Stimulated activated CD4-positive, alpha-beta T cell treated with anti-CD3 and anti-CD28 coated beads, Interleukin-4, amount 100 ng/mL, for 1 hour (primary cell): ENCODE measurements around the gene FAM53B.
"Not testable (repeated sequence)": the region's sequence is repeated elsewhere in the genome, so short reads cannot be mapped to it uniquely, and the experiment has no call there.

Source experiments
- DNase-seq: peaks from one replicate; pipeline ENCODE4 v3.0.0-alpha.2; 2020

FAM53B gene, protein sequence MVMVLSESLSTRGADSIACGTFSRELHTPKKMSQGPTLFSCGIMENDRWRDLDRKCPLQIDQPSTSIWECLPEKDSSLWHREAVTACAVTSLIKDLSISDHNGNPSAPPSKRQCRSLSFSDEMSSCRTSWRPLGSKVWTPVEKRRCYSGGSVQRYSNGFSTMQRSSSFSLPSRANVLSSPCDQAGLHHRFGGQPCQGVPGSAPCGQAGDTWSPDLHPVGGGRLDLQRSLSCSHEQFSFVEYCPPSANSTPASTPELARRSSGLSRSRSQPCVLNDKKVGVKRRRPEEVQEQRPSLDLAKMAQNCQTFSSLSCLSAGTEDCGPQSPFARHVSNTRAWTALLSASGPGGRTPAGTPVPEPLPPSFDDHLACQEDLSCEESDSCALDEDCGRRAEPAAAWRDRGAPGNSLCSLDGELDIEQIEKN

DNA sequence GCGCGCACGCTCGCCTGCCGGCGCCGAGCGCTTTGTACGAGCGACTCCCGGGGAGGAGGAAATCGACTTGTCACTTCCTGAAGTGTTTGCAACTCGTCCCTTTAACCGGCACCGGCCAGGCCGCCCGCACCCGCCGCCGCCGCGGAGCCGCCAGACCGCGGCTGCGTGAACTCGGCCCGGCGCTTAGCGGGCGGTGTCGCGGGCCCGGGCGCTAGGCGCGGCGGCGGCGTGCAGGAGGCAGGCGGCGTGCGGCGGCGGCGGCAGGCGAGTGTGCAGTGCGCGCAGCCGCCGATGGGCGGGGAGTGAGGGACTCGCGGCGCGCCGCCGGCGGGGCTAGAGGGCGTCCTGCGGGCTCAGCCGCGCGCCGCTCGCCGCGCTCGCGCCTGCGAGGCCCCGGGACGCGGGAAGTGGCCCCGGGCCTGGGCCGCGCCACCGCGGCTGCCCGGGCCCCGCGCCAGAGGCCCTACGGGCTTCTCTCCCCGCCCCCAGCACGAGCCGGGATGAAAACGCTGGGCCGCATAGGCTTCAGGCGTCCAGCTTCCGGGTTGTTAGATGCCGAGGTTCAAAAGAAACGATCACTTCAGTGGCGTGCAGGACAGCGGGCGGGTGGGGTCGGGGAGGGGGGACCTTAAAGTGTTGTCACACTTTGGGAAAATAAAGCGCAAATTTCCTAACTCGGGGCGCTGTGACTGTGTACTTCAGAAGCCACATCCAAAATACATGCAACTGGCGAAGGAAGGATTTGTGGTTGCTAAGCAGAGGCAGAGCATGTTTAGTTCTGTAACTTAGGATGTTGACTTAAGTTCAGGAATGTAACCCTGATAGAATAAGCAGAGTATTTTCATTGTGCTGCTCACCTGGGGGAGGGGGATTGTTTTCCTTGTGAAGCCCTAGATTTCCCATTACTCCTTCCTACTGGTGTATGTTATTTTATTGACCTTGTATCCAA, at the start of gene FAM53B:
Gene FAM53B (minus strand): TSS at position 277 of the 949 bp plus-strand sequence. CDS start 37,665 bp downstream, outside the sequence.
- peak; percentile 84 for DNase-seq

DNA sequence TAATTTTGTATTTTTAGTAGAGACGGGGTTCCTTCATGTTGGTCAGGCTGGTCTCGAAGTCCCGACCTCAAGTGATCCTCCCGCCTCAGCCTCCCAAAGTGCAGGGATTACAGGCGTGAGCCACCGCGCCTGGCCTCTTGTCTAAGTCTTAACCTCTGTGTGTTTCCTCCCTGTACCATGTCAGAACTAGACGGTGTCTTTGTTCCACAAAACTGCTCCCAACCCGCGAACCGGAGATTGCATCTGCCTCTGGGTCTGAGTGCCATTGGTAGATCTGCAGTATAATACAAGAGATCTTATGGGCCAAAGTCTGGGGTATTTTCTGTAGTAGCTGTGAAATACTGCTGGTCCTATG, 48.8 kb upstream of the FAM53B start:
- no peak for DNase-seq

DNA sequence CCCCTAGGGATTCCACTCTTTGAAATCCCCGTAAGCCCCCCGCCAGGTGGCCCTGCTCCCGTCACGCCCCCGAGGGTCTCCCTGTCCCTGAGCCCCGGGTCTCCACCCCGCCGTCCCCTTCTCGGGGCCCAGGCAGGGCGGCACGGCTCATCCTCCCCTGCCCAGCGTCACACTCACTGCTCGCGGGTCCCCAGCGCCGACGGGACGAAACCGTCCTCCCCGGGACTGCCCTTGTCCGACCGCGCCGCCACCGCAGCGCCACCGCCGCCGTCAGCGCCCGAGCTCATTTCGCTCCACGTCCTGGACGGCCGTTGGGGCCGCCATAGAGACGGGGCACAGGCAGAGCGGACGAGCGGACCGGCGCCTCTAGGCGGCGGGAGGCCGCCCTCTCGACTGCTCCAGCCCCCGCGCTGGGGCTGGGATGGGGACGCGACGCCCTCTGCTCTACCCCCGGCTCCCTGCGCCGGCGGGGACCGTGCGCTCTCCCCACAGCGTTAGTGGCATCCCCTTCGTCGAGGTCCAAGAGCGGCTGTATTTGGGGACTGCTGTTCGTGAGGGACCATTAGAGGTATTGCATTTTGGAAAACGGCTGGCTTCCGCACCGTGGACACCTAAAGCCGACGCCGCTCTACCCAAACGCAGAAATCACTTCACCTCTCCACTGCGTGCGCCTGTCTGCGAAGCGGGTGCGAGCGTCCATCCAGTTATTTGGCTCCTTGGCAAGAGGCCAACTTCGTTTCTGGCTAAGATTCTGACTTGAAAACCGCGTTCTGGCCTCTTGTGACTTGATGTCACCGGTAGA, 47.6 kb upstream of the FAM53B start, which contains the start of gene EEF1AKMT2:
Gene EEF1AKMT2 (minus strand): TSS at position 341 of the 802 bp plus-strand sequence. CDS start 54 bp downstream, at position 287.
- peak; percentile 87 for DNase-seq

DNA sequence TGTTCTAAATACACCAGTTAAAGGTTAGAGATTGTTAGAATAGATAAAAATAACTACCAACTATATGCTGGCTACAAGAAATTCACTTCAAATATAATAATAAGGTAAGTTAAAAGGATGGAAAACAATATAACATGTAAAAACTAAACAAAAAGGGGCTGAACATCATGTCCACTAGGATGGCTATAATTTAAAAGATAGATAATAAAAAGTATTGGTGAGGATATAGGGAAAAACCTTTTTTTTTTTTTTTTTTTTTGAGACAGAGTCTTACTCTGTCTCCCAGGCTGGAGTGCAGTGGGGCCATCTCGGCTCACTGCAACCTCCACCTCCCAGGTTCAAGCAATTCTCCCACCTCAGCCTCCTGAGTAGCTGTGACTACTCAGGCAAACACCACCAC, 38.7 kb upstream of the FAM53B start:
- not testable (repeated sequence) for DNase-seq

DNA sequence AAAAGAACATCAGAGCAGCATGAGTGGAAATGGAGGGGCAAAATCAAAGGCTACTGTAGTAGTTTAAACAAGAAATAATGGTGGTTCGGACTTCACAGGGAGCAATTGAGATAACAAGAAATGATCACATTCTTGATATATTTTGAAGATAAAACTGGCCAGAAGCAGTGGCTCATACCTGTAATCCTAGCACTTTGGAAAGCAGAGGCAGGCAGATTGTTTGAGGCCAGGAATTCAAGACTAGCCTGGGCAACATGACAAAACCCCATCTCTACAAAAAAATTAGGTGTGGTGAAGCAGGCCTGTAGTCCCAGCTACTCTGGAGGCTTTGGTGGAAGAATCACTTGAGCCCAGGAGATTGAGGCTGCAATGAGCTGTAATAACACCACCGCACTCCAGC, 24.6 kb upstream of the FAM53B start:
- DNase-seq, result no peak

DNA sequence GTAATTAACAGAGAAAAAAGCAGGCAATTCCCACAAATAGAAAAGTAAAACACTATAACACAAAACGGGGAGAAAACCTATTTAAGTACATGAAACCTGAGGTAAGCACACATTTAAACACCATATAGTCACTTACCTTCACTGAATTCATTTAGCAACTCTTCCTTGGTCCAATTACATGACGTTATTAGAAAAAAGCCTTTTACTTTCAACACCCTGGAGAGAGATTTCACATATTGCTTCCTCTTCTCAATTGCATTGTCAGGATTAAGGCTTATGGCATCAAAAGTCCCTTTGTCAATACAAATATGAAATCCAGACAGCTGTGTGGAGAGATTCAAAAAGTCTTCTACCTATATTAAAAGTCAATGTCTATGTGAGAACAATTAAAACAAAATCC, 21.1 kb upstream of the FAM53B start:
- no peak for DNase-seq

DNA sequence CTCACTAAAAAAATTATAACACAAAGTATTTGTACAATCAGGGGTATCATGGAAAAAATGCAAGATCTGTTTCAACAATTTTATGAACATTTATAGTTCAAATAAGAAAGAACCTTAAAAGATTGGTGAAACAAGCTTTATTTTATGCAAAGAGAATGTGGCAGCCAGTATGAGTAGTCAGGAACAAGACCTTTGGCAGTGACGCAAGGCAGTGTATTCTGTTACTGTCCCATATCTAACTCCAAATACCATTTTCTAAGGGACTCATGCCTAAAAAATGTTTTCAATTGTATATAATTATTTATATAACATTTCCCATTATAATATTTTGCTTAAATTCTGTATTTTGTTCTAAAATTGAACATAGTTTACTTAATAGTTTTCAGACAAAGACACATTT, 19.1 kb upstream of the FAM53B start:
- no peak for DNase-seq

DNA sequence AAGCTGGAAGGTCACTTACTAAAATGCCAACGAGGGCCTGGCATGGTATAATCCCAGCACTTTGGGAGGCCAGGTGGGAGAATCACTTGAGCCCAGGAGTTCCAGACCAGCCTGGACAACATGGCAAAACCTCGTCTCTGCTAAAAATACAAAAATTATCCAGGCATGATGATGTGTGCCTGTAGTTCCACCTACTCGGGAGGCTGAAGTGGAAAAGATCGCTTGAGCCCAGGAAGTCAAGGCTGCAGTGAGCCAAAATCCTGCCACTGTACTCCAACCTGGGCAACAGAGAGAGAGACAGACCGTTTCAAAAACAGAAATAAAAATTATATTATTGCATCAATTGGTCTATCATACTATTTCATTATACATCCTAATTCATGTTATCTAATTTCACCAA, 18.1 kb upstream of the FAM53B start:
- DNase-seq, result no peak

DNA sequence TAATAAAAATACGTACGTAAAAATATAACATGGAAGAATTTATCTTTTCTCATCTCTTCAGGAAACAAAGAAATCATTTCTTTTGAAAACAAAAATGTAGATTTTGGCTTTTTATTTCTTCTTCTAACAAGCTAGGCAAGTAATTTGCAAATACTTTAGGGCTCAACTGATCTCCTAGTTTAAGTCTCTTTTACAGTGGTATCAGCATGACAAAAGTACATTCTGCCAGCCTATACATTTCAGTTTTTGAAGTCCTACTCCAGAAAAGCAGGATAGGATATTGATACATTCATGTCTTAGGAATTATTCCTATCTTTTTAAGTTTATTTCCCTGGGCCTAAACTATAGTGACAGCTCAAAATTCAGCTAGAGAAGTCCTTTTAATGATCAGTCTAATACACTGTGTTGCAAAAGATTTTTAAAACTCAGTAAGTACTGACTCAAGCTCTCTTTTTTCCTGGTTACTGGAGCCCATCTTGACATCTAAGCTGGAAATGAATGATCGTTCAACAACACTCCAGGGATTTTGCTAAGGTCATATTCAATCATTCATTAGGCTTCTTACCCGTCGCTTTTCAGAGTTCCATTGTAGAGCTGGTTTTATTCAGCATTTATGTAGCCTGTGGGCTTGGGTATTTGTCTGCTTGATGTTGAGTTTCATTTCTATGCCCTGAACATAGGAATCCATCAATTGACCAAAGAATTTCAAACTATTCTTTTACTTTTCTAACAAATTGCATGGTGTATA, 12.2 kb upstream of the FAM53B start:
- no peak for DNase-seq

DNA sequence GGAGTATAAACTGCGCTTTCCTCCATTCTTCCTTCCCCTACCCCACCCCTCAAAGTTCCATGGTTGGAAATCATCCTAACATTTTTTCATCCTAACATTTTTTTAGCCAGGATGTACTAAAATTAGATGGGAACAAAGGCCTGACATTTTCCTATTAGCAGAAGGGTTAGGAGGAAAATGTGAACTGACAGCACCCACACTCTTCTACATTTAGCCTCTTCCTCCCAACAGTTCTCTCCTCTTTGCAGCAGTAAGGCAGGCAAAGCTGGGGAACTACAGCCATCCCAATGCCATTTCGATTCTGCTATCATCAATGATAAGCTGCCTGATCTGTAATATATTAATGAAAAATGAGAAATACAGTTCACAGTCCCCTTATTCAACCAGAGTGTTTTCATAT, 11.4 kb upstream of the FAM53B start:
- no peak for DNase-seq

DNA sequence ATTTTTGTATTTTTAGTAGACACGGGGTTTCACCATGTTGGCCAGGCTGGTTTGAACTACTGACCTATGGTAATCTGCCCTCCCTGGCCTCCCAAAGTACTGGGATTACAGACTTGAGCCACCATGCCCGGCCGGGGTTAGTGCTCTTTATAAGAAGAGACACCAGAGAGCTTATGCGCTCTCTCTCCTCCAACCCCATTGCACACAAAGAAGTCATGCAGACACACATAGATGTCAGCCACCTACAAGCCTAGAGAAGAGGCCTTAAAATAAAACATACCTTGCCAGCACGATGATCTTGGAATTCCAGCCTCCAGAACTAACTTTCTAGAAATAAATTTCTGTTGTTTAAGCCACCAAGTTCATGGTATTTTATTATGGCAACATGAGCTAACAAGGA, 10.0 kb upstream of the FAM53B start:
- no peak for DNase-seq

DNA sequence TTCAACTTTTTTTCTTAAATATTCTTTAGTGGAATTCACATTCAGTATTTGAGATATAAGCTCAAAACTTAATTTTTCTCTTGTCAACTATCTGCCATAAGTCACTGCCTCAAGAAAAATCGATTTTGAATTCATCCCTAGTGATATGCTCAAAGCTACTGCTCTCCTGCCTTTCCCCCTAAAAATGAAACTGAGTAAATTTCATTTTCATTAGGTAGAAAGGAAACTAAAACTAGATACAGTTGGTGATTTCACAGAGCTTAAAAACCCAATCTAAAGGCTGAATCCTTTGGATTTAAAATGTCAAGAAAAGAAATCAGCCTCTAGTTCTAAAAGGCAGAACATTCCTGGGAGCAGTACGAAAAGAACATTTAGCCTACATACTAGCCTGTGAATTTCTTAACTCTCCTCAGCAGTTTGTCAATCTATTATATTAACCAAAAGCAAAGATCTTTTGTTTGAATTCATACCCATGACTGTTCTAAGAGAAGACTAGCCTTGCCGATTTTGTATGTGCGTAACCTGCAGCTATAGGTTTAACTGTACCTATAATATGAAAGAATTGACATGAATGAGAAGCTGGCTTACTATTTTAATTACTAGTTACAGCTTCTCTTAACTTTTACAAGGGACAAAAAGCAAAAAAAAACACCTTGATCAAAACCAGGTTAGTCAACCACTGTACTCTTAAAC, 4.9 kb upstream of the FAM53B start:
- DNase-seq, result no peak

DNA sequence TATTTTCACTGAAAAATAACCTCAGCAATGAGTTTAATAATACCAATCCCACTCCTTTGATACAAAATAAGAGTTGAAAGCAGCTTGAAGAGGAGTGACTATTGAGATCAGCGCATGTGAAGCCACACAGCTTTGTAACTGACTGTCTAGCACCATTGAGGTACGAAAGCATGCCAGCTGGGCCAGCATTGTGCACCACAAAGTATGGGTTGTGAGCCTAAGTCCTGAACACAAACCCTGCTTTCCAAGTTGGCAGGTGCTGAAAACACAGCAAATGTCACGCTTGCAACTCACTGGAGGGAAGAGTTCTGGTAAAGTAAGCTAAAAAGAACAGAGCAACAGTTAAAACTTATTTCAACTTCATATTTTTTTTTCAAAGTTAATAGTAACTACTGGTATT, 4.0 kb upstream of the FAM53B start:
- DNase-seq, result no peak

DNA sequence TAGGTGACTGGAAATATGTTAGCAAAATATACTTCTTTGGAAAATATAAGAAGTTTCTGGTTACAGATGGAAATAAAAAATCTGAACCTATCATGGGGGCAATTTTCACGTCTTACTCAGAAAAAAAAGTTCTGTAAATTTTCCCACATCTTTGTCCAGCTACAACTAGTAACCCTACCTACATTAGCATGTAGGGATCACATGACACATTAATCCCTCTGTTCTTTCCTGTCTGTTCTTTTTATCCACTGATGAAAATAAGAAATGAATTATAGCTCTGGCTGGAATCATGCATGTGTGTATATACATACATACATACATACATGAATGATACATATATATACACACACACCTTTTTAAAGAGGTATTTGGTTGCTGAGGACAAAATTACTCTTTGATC, 3.6 kb upstream of the FAM53B start:
- DNase-seq, result no peak

DNA sequence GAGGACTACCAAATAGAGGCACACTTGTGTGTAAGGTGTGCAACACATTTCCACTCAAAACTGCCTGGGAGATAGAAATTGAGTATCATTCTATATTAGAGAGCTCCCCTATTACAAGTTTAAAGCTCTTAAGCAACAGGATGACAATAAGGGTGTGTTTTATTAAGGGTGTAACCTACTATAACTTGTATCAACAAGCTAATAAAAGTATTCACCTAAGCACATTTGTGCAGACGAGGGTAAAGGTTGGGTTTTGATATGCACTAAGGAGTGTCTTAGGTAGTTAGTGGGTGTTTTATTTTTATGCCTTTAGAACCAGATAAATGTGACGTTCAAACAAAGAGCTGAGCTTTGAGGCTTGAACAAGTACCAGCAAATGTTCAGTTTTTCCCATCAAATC, 2.8 kb upstream of the FAM53B start:
- DNase-seq, result no peak

DNA sequence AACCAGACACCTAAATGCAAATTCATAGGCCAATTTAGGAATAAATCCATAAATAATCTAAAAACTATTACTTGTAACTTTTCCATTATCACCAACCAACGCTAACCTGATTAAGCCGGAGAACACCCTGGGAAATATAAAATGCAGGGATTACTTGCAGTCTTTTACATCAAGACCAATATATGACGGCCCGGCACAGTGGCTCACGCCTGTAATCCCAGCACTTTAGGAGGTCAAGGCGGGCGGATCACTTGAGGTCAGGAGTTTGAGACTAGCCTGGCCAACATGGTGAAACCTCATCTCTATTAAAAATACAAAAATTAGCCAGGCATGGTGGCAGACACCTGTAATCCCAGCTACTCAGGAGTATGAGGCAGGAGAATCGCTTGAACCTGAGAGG, 2.3 kb upstream of the FAM53B start:
- not testable (repeated sequence) for DNase-seq

DNA sequence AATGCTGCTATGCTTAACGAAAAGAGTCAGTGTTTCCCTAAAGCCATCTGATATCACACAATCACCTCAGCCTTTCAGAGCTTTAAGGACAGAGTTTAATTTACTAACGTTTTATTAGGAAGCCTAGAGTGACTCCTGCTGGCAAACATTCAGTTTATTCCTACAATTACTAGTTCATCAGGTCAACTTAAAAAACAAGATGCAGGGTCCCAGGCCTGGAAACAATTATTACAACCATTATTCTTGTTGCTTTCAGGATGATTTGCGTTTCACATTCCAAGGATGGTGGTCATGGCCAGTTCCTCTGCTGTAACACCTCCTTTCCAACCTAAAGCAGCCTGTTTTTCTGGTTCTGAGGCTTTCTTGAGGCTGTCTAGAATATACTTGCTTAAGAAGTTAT, 1.5 kb upstream of the FAM53B start:
- no peak for DNase-seq

DNA sequence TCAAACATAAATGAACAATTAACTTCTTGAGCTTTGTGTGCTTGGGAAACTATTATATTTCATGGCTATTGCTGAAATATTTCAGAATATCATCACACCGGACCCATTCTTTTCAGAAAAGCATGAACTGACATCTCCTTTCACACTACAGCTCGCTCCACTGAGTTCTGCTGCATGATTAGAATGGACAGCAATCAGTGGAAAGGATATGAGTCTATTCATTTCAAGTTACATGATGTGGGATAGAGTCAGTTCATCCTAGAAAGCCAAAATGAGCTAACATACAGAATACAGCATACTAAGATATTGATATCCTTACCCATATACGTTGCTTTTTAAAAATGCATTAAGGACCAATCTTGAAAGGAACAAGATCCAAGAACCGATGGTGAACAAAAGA, 1.1 kb upstream of the FAM53B start:
- DNase-seq, result no peak

DNA sequence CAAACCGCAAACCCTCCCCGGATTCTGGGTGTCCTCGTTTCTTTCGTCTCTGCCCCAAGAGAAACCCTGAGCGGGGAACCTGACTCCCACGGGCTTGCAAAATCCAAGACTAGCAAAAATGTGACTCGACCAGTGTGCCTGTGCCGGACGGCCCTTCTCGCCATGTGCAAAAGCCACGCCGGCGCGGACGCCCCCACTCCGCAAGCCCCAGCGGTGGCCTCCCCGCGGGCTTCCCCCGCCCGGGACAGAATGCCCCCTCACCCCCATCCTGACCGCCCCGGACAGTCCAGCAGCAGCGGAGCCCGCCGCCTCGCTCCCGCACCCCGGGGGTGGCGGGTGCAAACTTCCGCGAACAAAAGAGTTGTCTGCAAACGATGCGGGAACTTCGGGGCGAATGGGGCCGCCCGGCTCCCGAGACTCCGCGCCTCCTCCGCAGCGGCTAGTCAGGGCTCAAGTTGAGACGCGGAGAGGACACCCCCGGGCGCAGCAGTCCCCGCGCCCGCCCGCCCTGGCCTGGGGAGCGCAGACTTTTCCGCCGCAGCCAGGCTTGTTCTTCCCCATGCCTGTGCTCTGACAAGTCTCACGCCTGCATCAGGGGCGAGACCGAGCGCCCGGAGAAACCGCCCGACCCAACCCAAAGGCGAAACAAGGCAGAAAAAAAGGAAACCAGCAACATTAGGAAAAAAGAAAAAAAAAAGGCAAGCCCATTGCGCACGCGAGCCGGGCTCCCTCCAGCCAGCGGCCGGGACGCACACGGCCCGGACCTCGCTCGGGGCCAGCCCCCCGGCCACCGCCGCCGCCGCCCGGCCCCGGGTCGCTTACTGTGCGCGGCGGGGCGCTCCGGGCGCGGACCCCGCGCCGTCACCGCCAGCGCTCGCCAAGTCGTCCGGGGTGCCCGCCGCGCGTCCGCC, 732 bp downstream of the FAM53B start:
- DNase-seq, result peak; percentile 42

DNA sequence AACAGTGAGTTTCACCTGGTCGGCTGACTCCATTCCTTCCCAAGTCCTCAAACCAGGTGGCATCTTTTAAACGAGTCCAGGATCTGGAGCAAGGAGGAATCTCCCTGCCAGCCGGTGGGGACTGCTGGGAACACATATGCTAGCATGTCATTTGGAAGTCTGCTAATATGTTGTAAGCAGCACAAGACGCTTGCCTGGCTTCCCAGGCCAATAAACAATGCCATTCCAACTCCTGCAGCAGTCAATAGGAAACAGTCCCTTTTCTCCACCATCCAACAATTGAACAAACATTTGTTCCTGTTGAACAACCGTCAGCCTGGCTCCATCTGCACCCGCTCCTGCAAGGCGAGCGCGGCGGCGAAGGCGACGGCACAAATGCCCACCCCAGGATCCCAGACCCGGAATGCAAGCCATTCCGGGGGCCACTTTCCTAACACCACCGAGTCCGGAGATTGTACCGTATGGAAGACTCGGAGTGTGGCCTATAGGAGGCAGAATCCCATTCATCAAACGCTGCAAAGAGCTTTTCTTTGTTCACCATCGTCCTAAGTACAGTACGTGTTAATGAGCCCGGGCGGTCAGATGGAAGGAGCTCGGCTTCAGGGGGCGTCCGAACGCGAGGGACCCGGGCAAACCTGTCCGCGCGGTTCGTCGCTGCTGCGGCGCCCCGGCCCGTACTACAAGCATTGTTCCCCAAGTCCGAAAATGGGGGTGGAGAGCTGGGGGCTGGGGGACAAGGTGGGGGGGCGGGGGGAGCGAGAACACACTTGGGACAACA, 1.6 kb downstream of the FAM53B start:
- DNase-seq, result no peak
